WTC11 (cell line): Measurements from ENCODE around the gene ZKSCAN7. TPM values are rescaled to one million over a fixed set of nuclear protein-coding genes. Genes with fewer than 3 reads are reported as not detected.

ENCODE experiments used
- ATAC-seq: fragments of 200-7000 bp; cut with Tn5 transposase; 2 replicates; pipeline ENCODE4 v1.10.0; 2021; ENCODE audit warnings: mild to moderate bottlenecking, moderate library complexity
- CTCF ChIA-PET: fragments of 300-600 bp; sonication (Branson Sonifier 250); formaldehyde crosslinking; loops from one replicate; lab custom pipeline; 2021; ENCODE audit warnings: antibody characterized with exemption; lab: Charles Lee
- POLR2A ChIA-PET: fragments of 350-600 bp; sonication (Branson Sonifier 250); formaldehyde crosslinking; loops from one replicate; lab custom pipeline; 2021; ENCODE audit warnings: antibody characterized with exemption; lab: Charles Lee
- DNase-seq: peaks from one replicate; pipeline ENCODE4 v3.0.0; 2021; ENCODE audit warnings: low spot score
- H3K27ac Mint-ChIP-seq: 2 replicates; pipeline ENCODE4 v1.8.0; 2021; ENCODE audit warnings: mixed read lengths
- H3K27me3 Mint-ChIP-seq: 2 replicates; pipeline ENCODE4 v1.8.0; 2021; ENCODE audit warnings: low read depth, mild to moderate bottlenecking, moderate library complexity, mixed read lengths
- H3K36me3 Mint-ChIP-seq: 2 replicates; pipeline ENCODE4 v1.8.0; 2021; ENCODE audit warnings: mixed read lengths
- H3K4me1 Mint-ChIP-seq: 2 replicates; pipeline ENCODE4 v1.8.0; 2022; ENCODE audit warnings: mixed read lengths
- H3K4me3 Mint-ChIP-seq: 2 replicates; pipeline ENCODE4 v1.8.0; 2021; ENCODE audit warnings: mild to moderate bottlenecking, moderate library complexity, mixed read lengths
- H3K9me3 Mint-ChIP-seq: 2 replicates; pipeline ENCODE4 v1.8.0; 2021; ENCODE audit warnings: mixed read lengths
- ATF1 ChIP-seq: sonication (generic); formaldehyde crosslinking; IDR thresholded peaks from 2 replicates; pipeline ENCODE4 v1.8.1; 2023; ENCODE audit warnings: mild to moderate bottlenecking, moderate library complexity, missing genetic modification reagents
- ESRRA ChIP-seq: sonication (generic); formaldehyde crosslinking; IDR thresholded peaks from 2 replicates; pipeline ENCODE4 v1.8.1; 2022; ENCODE audit warnings: mild to moderate bottlenecking, missing genetic modification reagents, borderline replicate concordance
- GRHL2 ChIP-seq: fragments of 250-450 bp; sonication (Bioruptor Pico); IDR thresholded peaks from 2 replicates; pipeline ENCODE4 v1.8.0; 2022; ENCODE audit warnings: mild to moderate bottlenecking, moderate library complexity; ENCODE audit not compliant: insufficient replicate concordance, severe bottlenecking
- HMGA2 ChIP-seq: fragments of 250-450 bp; sonication (Bioruptor Pico); IDR thresholded peaks from 2 replicates; pipeline ENCODE4 v1.4.0; 2021; ENCODE audit warnings: mild to moderate bottlenecking, moderate library complexity
- JUN ChIP-seq: sonication (generic); formaldehyde crosslinking; IDR thresholded peaks from 2 replicates; pipeline ENCODE4 v1.8.0; 2023; ENCODE audit warnings: mild to moderate bottlenecking, missing genetic modification reagents
- MXD4 ChIP-seq: fragments of 250-450 bp; sonication (Bioruptor Pico); IDR thresholded peaks from 2 replicates; pipeline ENCODE4 v1.8.0; 2021; ENCODE audit warnings: mild to moderate bottlenecking, moderate library complexity, borderline replicate concordance
- NFYB ChIP-seq: sonication (generic); formaldehyde crosslinking; conservative IDR thresholded peaks from 2 replicates; pipeline ENCODE4 v1.8.0; 2022; ENCODE audit warnings: low read depth, missing genetic modification reagents
- PRRX2 ChIP-seq: fragments of 250-450 bp; sonication (Bioruptor Pico); IDR thresholded peaks from 2 replicates; pipeline ENCODE4 v1.8.0; 2021; ENCODE audit warnings: mild to moderate bottlenecking
- RORB ChIP-seq: fragments of 250-450 bp; sonication (Bioruptor Pico); IDR thresholded peaks from 2 replicates; pipeline ENCODE4 v1.9.0; 2021; ENCODE audit warnings: mild to moderate bottlenecking
- TCF7 ChIP-seq: sonication (generic); formaldehyde crosslinking; IDR thresholded peaks from 2 replicates; pipeline ENCODE4 v1.8.0; 2022; ENCODE audit warnings: mild to moderate bottlenecking, low read depth, missing genetic modification reagents, moderate library complexity
- TEAD4 ChIP-seq: sonication (generic); formaldehyde crosslinking; IDR thresholded peaks from 2 replicates; pipeline ENCODE4 v1.8.0; 2022; ENCODE audit warnings: mild to moderate bottlenecking, missing genetic modification reagents
- ZNF317 ChIP-seq: sonication (generic); formaldehyde crosslinking; IDR thresholded peaks from 2 replicates; pipeline ENCODE4 v1.8.1; 2023; ENCODE audit warnings: low read depth, mild to moderate bottlenecking, moderate library complexity, missing genetic modification reagents, borderline replicate concordance
- total RNA-seq: library from RNA; stranded (reverse); gene quantifications from 3 replicates; pipeline ENCODE4 v1.2.3, GENCODE V29; 2021
- TF ChIP-seq, protein P1 (sequence below): sonication (generic); formaldehyde crosslinking; IDR thresholded peaks from 2 replicates; pipeline ENCODE4 v1.8.1; 2023; ENCODE audit warnings: mild to moderate bottlenecking, missing genetic modification reagents
- TF ChIP-seq, protein P2 (sequence below): fragments of 250-450 bp; sonication (Bioruptor Pico); IDR thresholded peaks from 2 replicates; pipeline ENCODE4 v1.9.0; 2021; ENCODE audit warnings: moderate library complexity, mild to moderate bottlenecking, inconsistent platforms, borderline replicate concordance
- TF ChIP-seq, protein P3 (sequence below): sonication (generic); formaldehyde crosslinking; IDR thresholded peaks from 2 replicates; pipeline ENCODE4 v1.8.0; 2022; ENCODE audit warnings: mild to moderate bottlenecking, missing genetic modification reagents
- TF ChIP-seq, protein P4 (sequence below): sonication (generic); formaldehyde crosslinking; IDR thresholded peaks from 2 replicates; pipeline ENCODE4 v1.8.1; 2022; ENCODE audit warnings: mild to moderate bottlenecking, moderate library complexity, missing genetic modification reagents
- TF ChIP-seq, protein P5 (sequence below): sonication (generic); formaldehyde crosslinking; conservative IDR thresholded peaks from 2 replicates; pipeline ENCODE4 v1.8.1; 2022; ENCODE audit warnings: mild to moderate bottlenecking, missing genetic modification reagents
- TF ChIP-seq, protein P6 (sequence below): sonication (generic); formaldehyde crosslinking; IDR thresholded peaks from 2 replicates; pipeline ENCODE4 v1.8.1; 2022; ENCODE audit warnings: missing genetic modification reagents, borderline replicate concordance
- TF ChIP-seq, protein P7 (sequence below): sonication (generic); formaldehyde crosslinking; IDR thresholded peaks from 2 replicates; pipeline ENCODE4 v1.8.1; 2022; ENCODE audit warnings: mild to moderate bottlenecking, missing genetic modification reagents, moderate library complexity, borderline replicate concordance
- TF ChIP-seq, protein P8 (sequence below): sonication (generic); formaldehyde crosslinking; IDR thresholded peaks from 2 replicates; pipeline ENCODE4 v1.8.1; 2023; ENCODE audit warnings: mild to moderate bottlenecking, missing genetic modification reagents, borderline replicate concordance

ZKSCAN7 gene
- total RNA-seq, 1 experiment from 2014 or later = 9.4 TPM

DNA sequence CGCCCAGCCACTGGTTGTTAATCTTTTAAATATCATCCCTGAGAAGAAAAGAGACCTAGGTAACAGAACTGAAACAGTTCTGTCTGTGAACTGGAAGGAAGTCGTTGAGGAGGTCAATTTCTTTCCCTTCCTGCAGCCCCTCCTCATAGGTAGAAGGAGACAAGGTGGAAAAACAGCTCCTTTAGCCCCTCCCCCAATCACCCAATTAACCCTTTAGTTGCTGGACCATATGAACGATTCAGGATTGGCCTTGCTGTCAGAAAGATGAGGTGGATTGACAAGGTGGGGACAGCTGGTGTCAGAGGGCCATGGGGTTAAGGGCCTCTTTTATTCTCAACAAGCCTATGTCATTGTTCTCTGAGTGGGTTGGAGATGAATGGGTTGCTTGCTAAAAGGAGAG, 41.5 kb upstream of the ZKSCAN7 start:
- peak; percentile 35 for ATAC-seq
- peaks cover 3% of the 10 kb centered on the region; the same call in 1 of the 2 replicates for H3K27me3 Mint-ChIP-seq
- TF ChIP-seq TCF7 (CRISPR knock-in tag) (no peak), RORB (CRISPR knock-in tag) (no peak), PRRX2 (CRISPR knock-in tag) (no peak), GRHL2 (no peak), ESRRA (CRISPR knock-in tag) (no peak), MXD4 (no peak), ATF1 (CRISPR knock-in tag) (no peak), HMGA2 (CRISPR knock-in tag) (no peak), JUN (CRISPR knock-in tag) (no peak)
- TF ChIP-seq, protein P1, sequence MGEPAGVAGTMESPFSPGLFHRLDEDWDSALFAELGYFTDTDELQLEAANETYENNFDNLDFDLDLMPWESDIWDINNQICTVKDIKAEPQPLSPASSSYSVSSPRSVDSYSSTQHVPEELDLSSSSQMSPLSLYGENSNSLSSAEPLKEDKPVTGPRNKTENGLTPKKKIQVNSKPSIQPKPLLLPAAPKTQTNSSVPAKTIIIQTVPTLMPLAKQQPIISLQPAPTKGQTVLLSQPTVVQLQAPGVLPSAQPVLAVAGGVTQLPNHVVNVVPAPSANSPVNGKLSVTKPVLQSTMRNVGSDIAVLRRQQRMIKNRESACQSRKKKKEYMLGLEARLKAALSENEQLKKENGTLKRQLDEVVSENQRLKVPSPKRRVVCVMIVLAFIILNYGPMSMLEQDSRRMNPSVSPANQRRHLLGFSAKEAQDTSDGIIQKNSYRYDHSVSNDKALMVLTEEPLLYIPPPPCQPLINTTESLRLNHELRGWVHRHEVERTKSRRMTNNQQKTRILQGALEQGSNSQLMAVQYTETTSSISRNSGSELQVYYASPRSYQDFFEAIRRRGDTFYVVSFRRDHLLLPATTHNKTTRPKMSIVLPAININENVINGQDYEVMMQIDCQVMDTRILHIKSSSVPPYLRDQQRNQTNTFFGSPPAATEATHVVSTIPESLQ (CRISPR knock-in tag) = no peak
- TF ChIP-seq, protein P2, sequence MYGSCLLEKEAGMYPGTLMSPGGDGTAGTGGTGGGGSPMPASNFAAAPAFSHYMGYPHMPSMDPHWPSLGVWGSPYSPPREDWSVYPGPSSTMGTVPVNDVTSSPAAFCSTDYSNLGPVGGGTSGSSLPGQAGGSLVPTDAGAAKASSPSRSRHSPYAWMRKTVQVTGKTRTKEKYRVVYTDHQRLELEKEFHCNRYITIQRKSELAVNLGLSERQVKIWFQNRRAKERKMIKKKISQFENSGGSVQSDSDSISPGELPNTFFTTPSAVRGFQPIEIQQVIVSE (CRISPR knock-in tag) = no peak
- TF ChIP-seq, protein P3, sequence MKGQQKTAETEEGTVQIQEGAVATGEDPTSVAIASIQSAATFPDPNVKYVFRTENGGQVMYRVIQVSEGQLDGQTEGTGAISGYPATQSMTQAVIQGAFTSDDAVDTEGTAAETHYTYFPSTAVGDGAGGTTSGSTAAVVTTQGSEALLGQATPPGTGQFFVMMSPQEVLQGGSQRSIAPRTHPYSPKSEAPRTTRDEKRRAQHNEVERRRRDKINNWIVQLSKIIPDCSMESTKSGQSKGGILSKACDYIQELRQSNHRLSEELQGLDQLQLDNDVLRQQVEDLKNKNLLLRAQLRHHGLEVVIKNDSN (CRISPR knock-in tag) = no peak
- TF ChIP-seq, protein P4, sequence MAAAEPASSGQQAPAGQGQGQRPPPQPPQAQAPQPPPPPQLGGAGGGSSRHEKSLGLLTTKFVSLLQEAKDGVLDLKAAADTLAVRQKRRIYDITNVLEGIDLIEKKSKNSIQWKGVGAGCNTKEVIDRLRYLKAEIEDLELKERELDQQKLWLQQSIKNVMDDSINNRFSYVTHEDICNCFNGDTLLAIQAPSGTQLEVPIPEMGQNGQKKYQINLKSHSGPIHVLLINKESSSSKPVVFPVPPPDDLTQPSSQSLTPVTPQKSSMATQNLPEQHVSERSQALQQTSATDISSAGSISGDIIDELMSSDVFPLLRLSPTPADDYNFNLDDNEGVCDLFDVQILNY (CRISPR knock-in tag) = no peak
- ChIA-PET POLR2A (no interaction called here), CTCF (no interaction called here)
- H3K4me3 Mint-ChIP-seq = peak overlapping the region; percentile 40; the same call in 1 of the 2 replicates
- no peaks in the 10 kb centered on the region for H3K9me3 Mint-ChIP-seq
- peak overlapping the region; percentile 72; the same call in 1 of the 2 replicates for H3K27ac Mint-ChIP-seq
- no peak for DNase-seq
- H3K4me1 Mint-ChIP-seq = peaks cover 26% of the 10 kb centered on the region
- H3K36me3 Mint-ChIP-seq = no peaks in the 10 kb centered on the region

DNA sequence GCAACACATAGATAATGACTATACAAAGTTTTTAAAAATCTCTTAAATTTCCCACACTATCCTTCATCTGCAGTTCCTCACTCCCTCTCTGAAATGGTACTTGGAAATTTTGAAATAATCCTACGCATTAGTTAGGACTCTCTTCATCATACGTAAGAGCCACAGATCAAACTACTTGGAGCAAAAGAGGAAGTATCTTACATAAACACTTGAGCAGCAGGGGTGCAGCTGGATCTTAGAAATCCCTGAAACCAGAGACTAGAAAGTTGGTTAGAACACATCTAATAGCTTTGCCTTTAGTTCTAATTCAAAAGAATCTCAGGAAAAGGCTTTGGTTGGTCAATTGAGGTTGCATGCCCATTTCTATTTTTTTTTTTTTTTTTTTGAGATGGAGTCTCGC, 38.8 kb upstream of the ZKSCAN7 start:
- DNase-seq (no peak), ATAC-seq (no peak)
- Mint-ChIP-seq H3K27ac (no peak overlapping the region), H3K4me1 (peaks cover 21% of the 10 kb centered on the region), H3K36me3 (no peaks in the 10 kb centered on the region), H3K4me3 (no peak overlapping the region), H3K9me3 (no peaks in the 10 kb centered on the region), H3K27me3 (peaks cover 8% of the 10 kb centered on the region; the same call in 1 of the 2 replicates)
- CTCF ChIA-PET = no interaction called here
- POLR2A ChIA-PET = no interaction called here
- TF ChIP-seq TEAD4 (no peak), NFYB (no peak), ZNF317 (no peak)
- TF ChIP-seq, protein P5, sequence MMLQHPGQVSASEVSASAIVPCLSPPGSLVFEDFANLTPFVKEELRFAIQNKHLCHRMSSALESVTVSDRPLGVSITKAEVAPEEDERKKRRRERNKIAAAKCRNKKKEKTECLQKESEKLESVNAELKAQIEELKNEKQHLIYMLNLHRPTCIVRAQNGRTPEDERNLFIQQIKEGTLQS (CRISPR knock-in tag) = no peak
- TF ChIP-seq, protein P6, sequence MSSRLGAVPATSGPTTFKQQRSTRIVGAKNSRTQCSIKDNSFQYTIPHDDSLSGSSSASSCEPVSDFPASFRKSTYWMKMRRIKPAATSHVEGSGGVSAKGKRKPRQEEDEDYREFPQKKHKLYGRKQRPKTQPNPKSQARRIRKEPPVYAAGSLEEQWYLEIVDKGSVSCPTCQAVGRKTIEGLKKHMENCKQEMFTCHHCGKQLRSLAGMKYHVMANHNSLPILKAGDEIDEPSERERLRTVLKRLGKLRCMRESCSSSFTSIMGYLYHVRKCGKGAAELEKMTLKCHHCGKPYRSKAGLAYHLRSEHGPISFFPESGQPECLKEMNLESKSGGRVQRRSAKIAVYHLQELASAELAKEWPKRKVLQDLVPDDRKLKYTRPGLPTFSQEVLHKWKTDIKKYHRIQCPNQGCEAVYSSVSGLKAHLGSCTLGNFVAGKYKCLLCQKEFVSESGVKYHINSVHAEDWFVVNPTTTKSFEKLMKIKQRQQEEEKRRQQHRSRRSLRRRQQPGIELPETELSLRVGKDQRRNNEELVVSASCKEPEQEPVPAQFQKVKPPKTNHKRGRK = no peak
- TF ChIP-seq, protein P7, sequence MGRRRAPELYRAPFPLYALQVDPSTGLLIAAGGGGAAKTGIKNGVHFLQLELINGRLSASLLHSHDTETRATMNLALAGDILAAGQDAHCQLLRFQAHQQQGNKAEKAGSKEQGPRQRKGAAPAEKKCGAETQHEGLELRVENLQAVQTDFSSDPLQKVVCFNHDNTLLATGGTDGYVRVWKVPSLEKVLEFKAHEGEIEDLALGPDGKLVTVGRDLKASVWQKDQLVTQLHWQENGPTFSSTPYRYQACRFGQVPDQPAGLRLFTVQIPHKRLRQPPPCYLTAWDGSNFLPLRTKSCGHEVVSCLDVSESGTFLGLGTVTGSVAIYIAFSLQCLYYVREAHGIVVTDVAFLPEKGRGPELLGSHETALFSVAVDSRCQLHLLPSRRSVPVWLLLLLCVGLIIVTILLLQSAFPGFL (CRISPR knock-in tag) = no peak
- TF ChIP-seq, protein P8, sequence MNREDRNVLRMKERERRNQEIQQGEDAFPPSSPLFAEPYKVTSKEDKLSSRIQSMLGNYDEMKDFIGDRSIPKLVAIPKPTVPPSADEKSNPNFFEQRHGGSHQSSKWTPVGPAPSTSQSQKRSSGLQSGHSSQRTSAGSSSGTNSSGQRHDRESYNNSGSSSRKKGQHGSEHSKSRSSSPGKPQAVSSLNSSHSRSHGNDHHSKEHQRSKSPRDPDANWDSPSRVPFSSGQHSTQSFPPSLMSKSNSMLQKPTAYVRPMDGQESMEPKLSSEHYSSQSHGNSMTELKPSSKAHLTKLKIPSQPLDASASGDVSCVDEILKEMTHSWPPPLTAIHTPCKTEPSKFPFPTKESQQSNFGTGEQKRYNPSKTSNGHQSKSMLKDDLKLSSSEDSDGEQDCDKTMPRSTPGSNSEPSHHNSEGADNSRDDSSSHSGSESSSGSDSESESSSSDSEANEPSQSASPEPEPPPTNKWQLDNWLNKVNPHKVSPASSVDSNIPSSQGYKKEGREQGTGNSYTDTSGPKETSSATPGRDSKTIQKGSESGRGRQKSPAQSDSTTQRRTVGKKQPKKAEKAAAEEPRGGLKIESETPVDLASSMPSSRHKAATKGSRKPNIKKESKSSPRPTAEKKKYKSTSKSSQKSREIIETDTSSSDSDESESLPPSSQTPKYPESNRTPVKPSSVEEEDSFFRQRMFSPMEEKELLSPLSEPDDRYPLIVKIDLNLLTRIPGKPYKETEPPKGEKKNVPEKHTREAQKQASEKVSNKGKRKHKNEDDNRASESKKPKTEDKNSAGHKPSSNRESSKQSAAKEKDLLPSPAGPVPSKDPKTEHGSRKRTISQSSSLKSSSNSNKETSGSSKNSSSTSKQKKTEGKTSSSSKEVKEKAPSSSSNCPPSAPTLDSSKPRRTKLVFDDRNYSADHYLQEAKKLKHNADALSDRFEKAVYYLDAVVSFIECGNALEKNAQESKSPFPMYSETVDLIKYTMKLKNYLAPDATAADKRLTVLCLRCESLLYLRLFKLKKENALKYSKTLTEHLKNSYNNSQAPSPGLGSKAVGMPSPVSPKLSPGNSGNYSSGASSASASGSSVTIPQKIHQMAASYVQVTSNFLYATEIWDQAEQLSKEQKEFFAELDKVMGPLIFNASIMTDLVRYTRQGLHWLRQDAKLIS (CRISPR knock-in tag) = no peak
